Skeletal muscle satellite cell (primary cell): ENCODE data around the gene AMN1.
"Not testable (repeated sequence)": the region's sequence is repeated elsewhere in the genome, so short reads cannot be mapped to it uniquely, and the experiment has no call there.

Source experiments
- H3K27me3 ChIP-seq: 2 replicates; pipeline ENCODE4 v1.7.0; 2013; ENCODE audit warnings: low read length; ENCODE audit not compliant: control insufficient read depth, insufficient read depth
- H3K36me3 ChIP-seq: 2 replicates; pipeline ENCODE4 v1.7.0; 2013; ENCODE audit warnings: mild to moderate bottlenecking, control low read depth, low read length; ENCODE audit not compliant: insufficient read depth
- H3K4me1 ChIP-seq: 2 replicates; pipeline ENCODE4 v1.7.0; 2013; ENCODE audit warnings: low read length; ENCODE audit not compliant: control insufficient read depth, insufficient read depth
- H3K4me2 ChIP-seq: 2 replicates; pipeline ENCODE4 v1.7.0; 2013; ENCODE audit warnings: mild to moderate bottlenecking, low read length
- H3K4me3 ChIP-seq: 2 replicates; pipeline ENCODE4 v1.7.0; 2013; ENCODE audit warnings: low read length
- H3K9ac ChIP-seq: 2 replicates; pipeline ENCODE4 v1.7.0; 2013; ENCODE audit warnings: mild to moderate bottlenecking, low read depth, low read length, moderate library complexity
- H3K9me3 ChIP-seq: replicated peaks from 2 replicates; pipeline ENCODE4 v1.7.0; 2013; ENCODE audit warnings: mild to moderate bottlenecking, control low read depth, low read length

The AMN1 gene

GRCh38 chr12:31714406-31715271 is 14.2 kb downstream of the AMN1 start:
- Histone ChIP-seq H3K4me3 (no peak overlapping the region), H3K9ac (no peak overlapping the region), H3K27me3 (no peaks in the 10 kb centered on the region)

GRCh38 chr12:31712877-31713276 is 15.9 kb downstream of the AMN1 start:
- H3K9ac ChIP-seq, result no peak overlapping the region
- no peaks in the 10 kb centered on the region for H3K36me3 ChIP-seq
- H3K9me3 ChIP-seq, result no peaks in the 10 kb centered on the region
- no peak overlapping the region for H3K4me2 ChIP-seq
- no peaks in the 10 kb centered on the region for H3K4me1 ChIP-seq
- no peak overlapping the region for H3K4me3 ChIP-seq
- H3K27me3 ChIP-seq, result no peaks in the 10 kb centered on the region

More at GRCh38 chr12:31714406-31715271, 14.2 kb downstream of the AMN1 start:
- no peaks in the 10 kb centered on the region for H3K4me1 ChIP-seq
- H3K36me3 ChIP-seq, result no peaks in the 10 kb centered on the region
- no peak overlapping the region for H3K4me2 ChIP-seq
- H3K9me3 ChIP-seq, result no peaks in the 10 kb centered on the region

DNA sequence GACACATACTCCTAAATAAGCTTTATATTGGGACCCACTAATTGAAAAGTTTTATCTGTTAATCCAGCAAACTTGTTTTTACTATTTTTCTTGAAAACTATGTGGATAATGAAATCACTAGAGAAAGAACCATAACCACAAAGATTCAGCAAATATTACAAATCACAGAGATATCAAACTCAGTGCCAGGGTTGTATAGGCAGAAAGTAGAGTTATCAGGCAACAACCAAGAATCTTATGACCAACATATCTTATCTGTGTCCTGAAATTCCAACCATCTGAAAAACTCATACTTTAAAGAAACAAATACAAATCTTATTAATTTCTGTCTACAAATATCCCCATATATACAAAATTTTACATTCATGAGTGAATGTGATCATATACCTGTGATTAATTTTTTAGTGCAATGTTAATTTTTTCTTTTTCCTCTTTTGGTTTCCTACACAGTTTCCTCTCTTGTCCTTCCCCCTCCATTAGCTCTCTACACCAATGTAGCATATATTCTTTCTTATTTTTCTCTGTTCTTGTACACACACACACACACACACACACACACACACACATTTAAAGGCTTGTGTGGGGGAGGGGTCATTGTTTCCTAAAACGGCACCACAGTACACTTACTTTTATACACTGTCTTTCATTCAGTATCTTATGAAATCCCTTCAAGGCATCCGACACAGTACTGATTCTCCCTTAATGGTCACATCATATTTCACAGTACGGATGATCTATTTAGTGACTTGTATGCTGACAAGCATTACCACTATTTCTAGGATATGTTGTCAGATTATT is 18.6 kb downstream of the AMN1 start:
- Histone ChIP-seq H3K4me2 (no peak overlapping the region), H3K9ac (no peak overlapping the region), H3K9me3 (no peaks in the 10 kb centered on the region), H3K36me3 (no peaks in the 10 kb centered on the region), H3K4me1 (no peaks in the 10 kb centered on the region), H3K4me3 (no peak overlapping the region), H3K27me3 (no peaks in the 10 kb centered on the region)

DNA sequence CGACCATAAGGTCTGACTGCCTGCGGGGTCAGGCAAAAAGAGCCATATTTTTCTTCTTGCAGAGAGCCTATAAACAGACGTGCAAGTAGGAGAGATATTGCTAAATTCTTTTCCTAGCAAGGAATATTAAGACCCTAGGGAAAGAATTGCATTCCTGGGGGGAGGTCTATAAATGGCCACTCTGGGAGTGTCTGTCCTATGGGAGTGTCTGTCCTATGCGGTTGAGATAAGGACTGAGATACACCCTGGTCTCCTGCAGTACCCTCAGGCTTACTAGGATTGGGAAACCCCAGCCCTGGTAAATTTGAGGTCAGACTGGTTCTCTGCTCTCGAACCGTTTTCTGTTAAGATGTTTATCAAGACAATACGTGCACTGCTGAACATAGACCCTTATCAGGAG is 20.7 kb downstream of the AMN1 start:
- not testable (repeated sequence) for H3K27me3 ChIP-seq, H3K4me1 ChIP-seq, H3K36me3 ChIP-seq, H3K4me3 ChIP-seq, H3K4me2 ChIP-seq, H3K9ac ChIP-seq, H3K9me3 ChIP-seq

DNA sequence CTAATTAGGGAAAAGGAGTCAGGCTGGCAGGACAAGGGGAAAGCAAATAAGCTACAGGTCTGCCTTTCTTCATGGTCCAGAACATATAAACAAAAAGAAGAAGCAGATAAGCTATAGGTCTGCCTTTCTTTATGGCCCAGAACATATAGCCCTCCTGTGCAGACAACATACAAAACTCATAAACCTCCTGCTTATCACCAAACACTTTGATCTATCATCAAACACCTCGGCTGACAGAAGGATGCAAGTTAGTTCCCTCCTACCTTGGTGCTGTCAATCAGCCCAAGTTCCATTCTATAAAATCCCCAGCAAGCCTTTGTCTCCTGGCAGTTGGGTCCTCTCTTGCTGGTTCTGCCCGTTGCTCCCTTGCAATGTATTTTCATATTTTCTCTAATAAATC is 23.2 kb downstream of the AMN1 start:
- Histone ChIP-seq H3K4me1 (peaks cover 3% of the 10 kb centered on the region), H3K4me2 (no peak overlapping the region), H3K9me3 (no peaks in the 10 kb centered on the region), H3K27me3 (no peaks in the 10 kb centered on the region), H3K4me3 (no peak overlapping the region), H3K9ac (no peak overlapping the region), H3K36me3 (no peaks in the 10 kb centered on the region)

- H3K4me3 ChIP-seq, result no peak overlapping the region
- H3K4me2 ChIP-seq, result no peak overlapping the region
- H3K9ac ChIP-seq, result no peak overlapping the region
- H3K27me3 ChIP-seq, result no peaks in the 10 kb centered on the region
- H3K36me3 ChIP-seq, result no peaks in the 10 kb centered on the region
- peaks cover 3% of the 10 kb centered on the region for H3K4me1 ChIP-seq
- H3K9me3 ChIP-seq, result no peaks in the 10 kb centered on the region
These were observed 26.8 kb downstream of the AMN1 start for GRCh38 chr12:31702047-31702446.

DNA sequence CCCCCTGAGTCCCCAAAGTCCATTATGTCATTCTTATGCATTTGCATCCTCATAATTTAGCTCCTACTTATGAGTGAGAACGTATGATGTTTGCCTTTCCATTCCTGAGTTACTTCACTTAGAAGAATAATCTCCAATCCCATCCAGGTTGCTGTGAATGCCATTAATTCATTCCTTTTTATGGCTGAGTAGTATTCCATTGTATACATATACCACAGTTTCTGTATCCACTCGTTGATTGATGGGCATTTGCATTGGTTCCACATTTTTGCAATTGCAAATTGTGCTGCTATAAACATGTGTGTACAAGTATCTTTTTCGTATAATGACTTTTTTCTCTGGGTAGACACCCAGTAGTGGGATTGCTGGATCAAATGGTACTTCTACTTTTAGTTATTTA is 38.9 kb downstream of the AMN1 start:
- not testable (repeated sequence) for H3K4me2 ChIP-seq, H3K9ac ChIP-seq, H3K4me1 ChIP-seq, H3K27me3 ChIP-seq, H3K9me3 ChIP-seq, H3K36me3 ChIP-seq, H3K4me3 ChIP-seq

DNA sequence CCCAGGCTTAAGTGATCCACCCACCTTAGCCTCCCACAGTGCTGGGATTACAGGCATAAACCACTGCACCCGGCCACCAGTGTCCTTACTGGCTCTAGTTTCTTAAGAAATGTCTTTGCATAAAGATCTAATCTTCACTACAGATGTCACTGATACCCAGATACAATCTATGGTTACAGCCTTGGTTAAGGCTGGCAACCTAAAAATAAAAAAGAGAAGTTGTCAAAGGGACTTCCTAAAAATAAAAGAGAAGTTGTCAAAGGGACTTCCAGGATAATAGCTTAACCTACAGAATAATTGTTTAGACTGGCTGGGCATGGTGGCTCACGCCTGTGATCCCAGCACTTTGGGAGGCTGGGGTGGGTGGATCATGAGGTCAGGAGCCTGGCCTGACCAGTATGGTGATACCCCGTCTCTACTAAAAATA is 41.7 kb downstream of the AMN1 start:
- no peaks in the 10 kb centered on the region for H3K4me1 ChIP-seq
- no peak overlapping the region for H3K9ac ChIP-seq
- H3K36me3 ChIP-seq, result no peaks in the 10 kb centered on the region
- no peaks in the 10 kb centered on the region for H3K9me3 ChIP-seq
- no peaks in the 10 kb centered on the region for H3K27me3 ChIP-seq
- H3K4me2 ChIP-seq, result no peak overlapping the region
- H3K4me3 ChIP-seq, result no peak overlapping the region

GRCh38 chr12:31685801-31686200 is 43.0 kb downstream of the AMN1 start:
- H3K36me3 ChIP-seq, result no peaks in the 10 kb centered on the region
- no peak overlapping the region for H3K4me2 ChIP-seq
- H3K4me3 ChIP-seq, result no peak overlapping the region
- no peaks in the 10 kb centered on the region for H3K4me1 ChIP-seq
- no peak overlapping the region for H3K9ac ChIP-seq
- no peaks in the 10 kb centered on the region for H3K9me3 ChIP-seq
- H3K27me3 ChIP-seq, result no peaks in the 10 kb centered on the region

DNA sequence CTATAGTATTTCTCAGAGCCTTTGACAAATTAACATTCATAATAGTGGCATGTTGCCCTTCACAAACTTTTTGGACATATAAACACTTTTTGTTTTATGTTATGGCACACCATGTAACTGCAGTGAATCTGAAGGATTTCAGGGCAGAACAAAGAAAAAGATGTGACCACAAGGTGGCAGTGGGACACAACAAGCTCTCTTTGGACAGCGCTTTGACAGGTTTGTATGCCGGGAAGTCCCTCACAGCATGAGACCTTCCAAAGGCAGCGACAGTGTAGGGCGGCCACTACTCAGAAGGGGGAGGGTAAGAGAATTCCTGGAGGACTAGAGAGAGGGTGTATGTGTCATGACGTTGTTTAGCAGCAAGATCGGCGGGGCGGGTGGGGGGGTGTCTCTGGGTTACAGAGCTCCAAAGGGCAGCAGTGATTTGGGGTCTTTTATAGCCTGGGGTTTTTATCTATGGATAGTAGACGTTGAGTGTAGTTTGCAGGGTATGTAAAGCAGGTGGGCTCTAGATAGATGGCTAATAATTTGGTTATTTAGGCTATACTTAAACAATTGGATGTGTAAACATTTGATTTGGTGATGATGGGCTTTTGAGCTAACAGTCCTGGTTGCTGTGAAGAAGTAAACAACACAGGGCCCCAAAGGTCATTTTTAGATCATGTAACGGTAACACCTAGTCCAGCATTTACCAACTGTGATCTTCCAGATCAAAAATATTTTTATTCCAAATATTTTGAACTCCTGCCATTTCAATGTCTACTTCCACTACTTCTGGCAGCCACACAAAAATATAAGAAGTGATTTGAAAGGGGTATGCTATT is 46.5 kb downstream of the AMN1 start:
- Histone ChIP-seq H3K27me3 (no peaks in the 10 kb centered on the region), H3K4me2 (no peak overlapping the region)

GRCh38 chr12:31672521-31672920 is 56.3 kb downstream of the AMN1 start:
- no peaks in the 10 kb centered on the region for H3K27me3 ChIP-seq
- H3K4me3 ChIP-seq, result no peak overlapping the region
- no peak overlapping the region for H3K9ac ChIP-seq
- no peaks in the 10 kb centered on the region for H3K36me3 ChIP-seq
- no peaks in the 10 kb centered on the region for H3K4me1 ChIP-seq
- no peak overlapping the region for H3K4me2 ChIP-seq
- H3K9me3 ChIP-seq, result peaks cover 6% of the 10 kb centered on the region

More for the DNA sequence above, 46.5 kb downstream of the AMN1 start:
- H3K9me3 ChIP-seq, result no peaks in the 10 kb centered on the region
- no peak overlapping the region for H3K9ac ChIP-seq
- H3K4me3 ChIP-seq, result no peak overlapping the region
- H3K4me1 ChIP-seq, result no peaks in the 10 kb centered on the region
- no peaks in the 10 kb centered on the region for H3K36me3 ChIP-seq
